ENCODE results near the gene UVRAG. TPM values are rescaled to one million over a fixed set of nuclear protein-coding genes. Genes with fewer than 3 reads are reported as not detected.

The UVRAG gene
- total and polyA plus RNA-seq, 4 experiments from 2014 or later, result 11.2 to 32.2 (median 21.3) TPM

- H3K9me3 Mint-ChIP-seq, result no peaks in the 10 kb centered on the region
- intact Hi-C loops (cut with micrococcal nuclease), result no loop called here
- Histone ChIP-seq H3K27ac (ENCODE audit: low read depth, low read length) (no peak overlapping the region), H3K4me3 (ENCODE audit: low read length in 2 of 2) (no peak overlapping the region), H3K27me3 (ENCODE audit: insufficient read depth, low read length) (no peaks in the 10 kb centered on the region), H3K4me1 (ENCODE audit: insufficient read depth, low read length) (peaks cover 29% of the 10 kb centered on the region), H3K9me3 (ENCODE audit: control insufficient read depth in 1 of 2, low read length in 2 of 2) (no peaks in the 10 kb centered on the region), H3K36me3 (ENCODE audit: insufficient read depth, low read length) (peaks cover 4% of the 10 kb centered on the region)
- peaks cover 19 to 22% of the 10 kb centered on the region in 2 donors for H3K36me3 Mint-ChIP-seq
- H3K27me3 Mint-ChIP-seq, result no peaks in the 10 kb centered on the region
- peaks cover 28 to 53% (median 39%) of the 10 kb centered on the region in 4 donors for H3K4me1 Mint-ChIP-seq
- CTCF ChIA-PET (ENCODE audit: partially characterized antibody), result interaction anchor here (2.4 to 4.9 kb wide), 3 partner anchors 11 to 44 kb away, joined by 8 to 25 read pairs (median 13); no protein-coding TSS in a partner anchor
- DNase-seq, result no peak
- peak overlapping the region in 3 of 7 donors; percentile 37 to 57 (median 57) for H3K27ac Mint-ChIP-seq
- peak overlapping the region in 2 of 8 donors; percentile 15 to 20 for H3K4me3 Mint-ChIP-seq
- POLR2A ChIA-PET (ENCODE audit: partially characterized antibody), result interaction anchor here (1.2 to 1.5 kb wide), 2 partner anchors 8 to 11 kb away, joined by 3 to 6 read pairs; partner anchors contain the start of gene UVRAG
These were observed 8.4 kb downstream of the UVRAG start for GRCh38 chr11:75823415-75823814.

GRCh38 chr11:75823946-75824345, 8.9 kb downstream of the UVRAG start:
- H3K27me3 Mint-ChIP-seq, result no peaks in the 10 kb centered on the region
- intact Hi-C loops (cut with micrococcal nuclease), result no loop called here
- peak overlapping the region in 5 of 8 donors; percentile 12 to 76 (median 36) for H3K4me3 Mint-ChIP-seq
- Histone ChIP-seq H3K36me3 (ENCODE audit: insufficient read depth, low read length) (peaks cover 4% of the 10 kb centered on the region), H3K27me3 (ENCODE audit: insufficient read depth, low read length) (no peaks in the 10 kb centered on the region), H3K9me3 (ENCODE audit: control insufficient read depth in 1 of 2, low read length in 2 of 2) (no peaks in the 10 kb centered on the region), H3K4me1 (ENCODE audit: insufficient read depth, low read length) (peaks cover 25% of the 10 kb centered on the region), H3K27ac (ENCODE audit: low read depth, low read length) (no peak overlapping the region), H3K4me3 (ENCODE audit: low read length in 2 of 2) (no peak overlapping the region)
- POLR2A ChIA-PET (ENCODE audit: partially characterized antibody), result interaction anchor here (1.2 to 1.5 kb wide), 2 partner anchors 9 to 12 kb away, joined by 3 to 6 read pairs; partner anchors contain the start of gene UVRAG
- peak overlapping the region in 3 of 7 donors; percentile 6 to 87 (median 60) for H3K27ac Mint-ChIP-seq
- no peaks in the 10 kb centered on the region for H3K9me3 Mint-ChIP-seq
- H3K36me3 Mint-ChIP-seq, result peaks cover 19 to 22% of the 10 kb centered on the region in 2 donors
- CTCF ChIA-PET (ENCODE audit: partially characterized antibody), result interaction anchor here (1.2 to 4.9 kb wide), 4 partner anchors 8 to 44 kb away, joined by 4 to 25 read pairs (median 10); no protein-coding TSS in a partner anchor
- DNase-seq, result no peak
- H3K4me1 Mint-ChIP-seq, result peaks cover 24 to 48% (median 35%) of the 10 kb centered on the region in 4 donors

- Mint-ChIP-seq H3K36me3 (peaks cover 19 to 21% of the 10 kb centered on the region in 2 donors), H3K27ac (peak overlapping the region in 1 of 7 donors; percentile 2), H3K4me1 (peaks cover 18 to 42% (median 30%) of the 10 kb centered on the region in 4 donors), H3K4me3 (peak overlapping the region in 1 of 8 donors; percentile 8), H3K27me3 (no peaks in the 10 kb centered on the region), H3K9me3 (no peaks in the 10 kb centered on the region)
- no peak for DNase-seq
- H3K36me3 ChIP-seq (ENCODE audit: insufficient read depth, low read length), result peaks cover 4% of the 10 kb centered on the region
- no peak overlapping the region for H3K27ac ChIP-seq (ENCODE audit: low read depth, low read length)
- ChIA-PET CTCF (ENCODE audit: partially characterized antibody) (no interaction called here), POLR2A (ENCODE audit: partially characterized antibody) (interaction anchor here (0.5 kb wide), 1 partner anchor 458 kb away, joined by 3 read pairs; no protein-coding TSS in a partner anchor)
- H3K4me1 ChIP-seq (ENCODE audit: insufficient read depth, low read length), result peaks cover 23% of the 10 kb centered on the region
- no peaks in the 10 kb centered on the region for H3K27me3 ChIP-seq (ENCODE audit: insufficient read depth, low read length)
- H3K9me3 ChIP-seq (ENCODE audit: control insufficient read depth in 1 of 2, low read length in 2 of 2), result no peaks in the 10 kb centered on the region
- H3K4me3 ChIP-seq (ENCODE audit: low read length in 2 of 2), result no peak overlapping the region
- intact Hi-C loops (cut with micrococcal nuclease), result no loop called here
These were observed 11.6 kb downstream of the UVRAG start for GRCh38 chr11:75826461-75827230.

- intact Hi-C loops (cut with micrococcal nuclease), result no loop called here
- ChIA-PET POLR2A (ENCODE audit: partially characterized antibody) (no interaction called here), CTCF (ENCODE audit: partially characterized antibody) (interaction anchor here (1.0 to 1.2 kb wide), 2 partner anchors 13 to 24 kb away, joined by 3 read pairs; no protein-coding TSS in a partner anchor)
- no peak for DNase-seq
- H3K27ac Mint-ChIP-seq, result peak overlapping the region in 1 of 7 donors; percentile 52
- no peak overlapping the region for H3K4me3 ChIP-seq (ENCODE audit: low read length in 2 of 2)
- no peaks in the 10 kb centered on the region for H3K27me3 ChIP-seq (ENCODE audit: insufficient read depth, low read length)
- H3K4me1 Mint-ChIP-seq, result peaks cover 14 to 32% (median 27%) of the 10 kb centered on the region in 4 donors
- H3K4me1 ChIP-seq (ENCODE audit: insufficient read depth, low read length), result peaks cover 23% of the 10 kb centered on the region
- H3K27me3 Mint-ChIP-seq, result no peaks in the 10 kb centered on the region
- H3K36me3 Mint-ChIP-seq, result peaks cover 16 to 19% of the 10 kb centered on the region in 2 donors
- H3K9me3 Mint-ChIP-seq, result no peaks in the 10 kb centered on the region
- H3K9me3 ChIP-seq (ENCODE audit: control insufficient read depth in 1 of 2, low read length in 2 of 2), result no peaks in the 10 kb centered on the region
- H3K4me3 Mint-ChIP-seq, result no peak overlapping the region
- peaks cover 4% of the 10 kb centered on the region for H3K36me3 ChIP-seq (ENCODE audit: insufficient read depth, low read length)
- no peak overlapping the region for H3K27ac ChIP-seq (ENCODE audit: low read depth, low read length)
These were observed 12.6 kb downstream of the UVRAG start for GRCh38 chr11:75827562-75827961.

GRCh38 chr11:75831915-75832502, 17.0 kb downstream of the UVRAG start:
- intact Hi-C loops (cut with micrococcal nuclease), result no loop called here
- Mint-ChIP-seq H3K27ac (peak overlapping the region in 1 of 7 donors; percentile 47), H3K27me3 (no peaks in the 10 kb centered on the region), H3K4me3 (no peak overlapping the region), H3K4me1 (peaks cover 14 to 29% (median 21%) of the 10 kb centered on the region in 4 donors), H3K9me3 (no peaks in the 10 kb centered on the region), H3K36me3 (peaks cover 15 to 16% of the 10 kb centered on the region in 2 donors)
- no peak overlapping the region for H3K27ac ChIP-seq (ENCODE audit: low read depth, low read length)
- POLR2A ChIA-PET (ENCODE audit: partially characterized antibody), result no interaction called here
- DNase-seq, result no peak
- CTCF ChIA-PET (ENCODE audit: partially characterized antibody), result interaction anchor here (1.0 to 1.7 kb wide), 2 partner anchors 29 to 71 kb away, joined by 4 to 6 read pairs; no protein-coding TSS in a partner anchor
- H3K4me1 ChIP-seq (ENCODE audit: insufficient read depth, low read length), result no peaks in the 10 kb centered on the region
- no peaks in the 10 kb centered on the region for H3K27me3 ChIP-seq (ENCODE audit: insufficient read depth, low read length)
- H3K4me3 ChIP-seq (ENCODE audit: low read length in 2 of 2), result no peak overlapping the region
- no peaks in the 10 kb centered on the region for H3K36me3 ChIP-seq (ENCODE audit: insufficient read depth, low read length)
- H3K9me3 ChIP-seq (ENCODE audit: control insufficient read depth in 1 of 2, low read length in 2 of 2), result no peaks in the 10 kb centered on the region

- CTCF ChIA-PET (ENCODE audit: partially characterized antibody), result no interaction called here
- no peak for DNase-seq
- no peaks in the 10 kb centered on the region for H3K36me3 ChIP-seq (ENCODE audit: insufficient read depth, low read length)
- Mint-ChIP-seq H3K27me3 (no peaks in the 10 kb centered on the region), H3K4me1 (peaks cover 19 to 32% (median 23%) of the 10 kb centered on the region in 4 donors), H3K9me3 (no peaks in the 10 kb centered on the region), H3K36me3 (peaks cover 15 to 21% of the 10 kb centered on the region in 2 donors), H3K4me3 (no peak overlapping the region), H3K27ac (peak overlapping the region in 1 of 7 donors; percentile 59)
- H3K9me3 ChIP-seq (ENCODE audit: control insufficient read depth in 1 of 2, low read length in 2 of 2), result no peaks in the 10 kb centered on the region
- H3K27ac ChIP-seq (ENCODE audit: low read depth, low read length), result no peak overlapping the region
- no peaks in the 10 kb centered on the region for H3K4me1 ChIP-seq (ENCODE audit: insufficient read depth, low read length)
- H3K27me3 ChIP-seq (ENCODE audit: insufficient read depth, low read length), result no peaks in the 10 kb centered on the region
- no peak overlapping the region for H3K4me3 ChIP-seq (ENCODE audit: low read length in 2 of 2)
- POLR2A ChIA-PET (ENCODE audit: partially characterized antibody), result no interaction called here
- intact Hi-C loops (cut with micrococcal nuclease), result no loop called here
These were observed 19.7 kb downstream of the UVRAG start for GRCh38 chr11:75834728-75835127.

- Mint-ChIP-seq H3K27me3 (no peaks in the 10 kb centered on the region), H3K9me3 (no peaks in the 10 kb centered on the region), H3K4me3 (no peak overlapping the region), H3K4me1 (peaks cover 17 to 34% (median 26%) of the 10 kb centered on the region in 4 donors), H3K27ac (peak overlapping the region in 1 of 7 donors; percentile 50), H3K36me3 (peaks cover 15 to 16% of the 10 kb centered on the region in 2 donors)
- H3K9me3 ChIP-seq (ENCODE audit: control insufficient read depth in 1 of 2, low read length in 2 of 2), result no peaks in the 10 kb centered on the region
- H3K27me3 ChIP-seq (ENCODE audit: insufficient read depth, low read length), result no peaks in the 10 kb centered on the region
- no peaks in the 10 kb centered on the region for H3K4me1 ChIP-seq (ENCODE audit: insufficient read depth, low read length)
- no peak overlapping the region for H3K27ac ChIP-seq (ENCODE audit: low read depth, low read length)
- H3K36me3 ChIP-seq (ENCODE audit: insufficient read depth, low read length), result no peaks in the 10 kb centered on the region
- H3K4me3 ChIP-seq (ENCODE audit: low read length in 2 of 2), result no peak overlapping the region
- DNase-seq, result no peak
- intact Hi-C loops (cut with micrococcal nuclease), result no loop called here
- ChIA-PET CTCF (ENCODE audit: partially characterized antibody) (interaction anchor here (1.0 to 1.8 kb wide), 2 partner anchors 15 to 130 kb away, joined by 3 to 4 read pairs; no protein-coding TSS in a partner anchor), POLR2A (ENCODE audit: partially characterized antibody) (interaction anchor here (1.2 kb wide), 1 partner anchor 14 kb away, joined by 3 read pairs; no protein-coding TSS in a partner anchor)
These were observed 21.4 kb downstream of the UVRAG start for GRCh38 chr11:75836417-75836816.

Measured in CD4-positive, alpha-beta memory T cell (primary cell).